ENCODE data around the gene PCBP3.

PCBP3 gene

GRCh38 chr21:45787371-45787770 lies 143.8 kb downstream of the PCBP3 start:
- no peak for DNase-seq (ENCODE audit: low read depth, low spot score)

- DNase-seq (ENCODE audit: low read depth, low spot score): no peak
These were observed 144.7 kb downstream of the PCBP3 start for GRCh38 chr21:45788198-45788597.

DNA sequence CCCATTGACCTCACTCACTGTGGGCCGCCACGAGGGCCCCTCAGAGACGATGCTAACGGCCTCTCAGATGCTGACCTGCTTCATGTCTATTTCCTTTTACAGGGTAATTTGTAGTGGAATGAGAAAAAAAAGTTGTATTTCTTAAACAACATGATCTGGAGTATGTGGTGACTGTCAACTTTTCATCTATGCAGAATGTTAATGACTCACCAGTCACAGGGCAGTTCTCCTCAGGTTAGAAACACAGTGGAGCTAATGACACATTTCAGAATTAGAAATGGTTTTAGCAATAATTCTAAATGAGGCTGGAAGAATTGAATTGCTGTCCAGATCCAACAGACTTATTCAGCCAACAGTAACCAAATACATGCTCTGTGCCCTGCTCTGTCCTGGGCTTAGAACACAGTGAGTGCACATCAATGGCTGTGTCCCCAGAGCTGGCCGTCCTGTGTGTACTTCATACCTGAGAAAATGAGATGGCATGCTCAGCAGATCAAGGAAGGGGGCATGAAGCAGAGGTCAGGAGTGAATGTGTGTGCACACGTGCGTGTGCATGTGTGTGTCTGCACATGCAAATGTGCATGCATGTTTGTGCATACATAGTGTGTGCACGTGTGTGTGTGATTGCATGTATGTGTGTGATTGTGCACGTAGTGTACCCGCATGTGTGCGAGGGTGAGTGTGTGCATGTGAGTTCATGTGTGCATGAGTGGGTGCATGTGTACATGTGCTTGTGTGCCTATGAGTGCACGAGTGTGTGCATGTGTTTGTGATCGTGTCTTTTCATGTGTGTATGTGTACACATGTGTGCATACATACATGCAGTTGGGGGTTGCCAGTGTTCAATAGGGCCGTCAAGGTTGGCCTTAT lies 145.3 kb downstream of the PCBP3 start:
- no peak for DNase-seq (ENCODE audit: low read depth, low spot score)

- DNase-seq (ENCODE audit: low read depth, low spot score): no peak
These were observed 146.9 kb downstream of the PCBP3 start for GRCh38 chr21:45790427-45790826.

DNA sequence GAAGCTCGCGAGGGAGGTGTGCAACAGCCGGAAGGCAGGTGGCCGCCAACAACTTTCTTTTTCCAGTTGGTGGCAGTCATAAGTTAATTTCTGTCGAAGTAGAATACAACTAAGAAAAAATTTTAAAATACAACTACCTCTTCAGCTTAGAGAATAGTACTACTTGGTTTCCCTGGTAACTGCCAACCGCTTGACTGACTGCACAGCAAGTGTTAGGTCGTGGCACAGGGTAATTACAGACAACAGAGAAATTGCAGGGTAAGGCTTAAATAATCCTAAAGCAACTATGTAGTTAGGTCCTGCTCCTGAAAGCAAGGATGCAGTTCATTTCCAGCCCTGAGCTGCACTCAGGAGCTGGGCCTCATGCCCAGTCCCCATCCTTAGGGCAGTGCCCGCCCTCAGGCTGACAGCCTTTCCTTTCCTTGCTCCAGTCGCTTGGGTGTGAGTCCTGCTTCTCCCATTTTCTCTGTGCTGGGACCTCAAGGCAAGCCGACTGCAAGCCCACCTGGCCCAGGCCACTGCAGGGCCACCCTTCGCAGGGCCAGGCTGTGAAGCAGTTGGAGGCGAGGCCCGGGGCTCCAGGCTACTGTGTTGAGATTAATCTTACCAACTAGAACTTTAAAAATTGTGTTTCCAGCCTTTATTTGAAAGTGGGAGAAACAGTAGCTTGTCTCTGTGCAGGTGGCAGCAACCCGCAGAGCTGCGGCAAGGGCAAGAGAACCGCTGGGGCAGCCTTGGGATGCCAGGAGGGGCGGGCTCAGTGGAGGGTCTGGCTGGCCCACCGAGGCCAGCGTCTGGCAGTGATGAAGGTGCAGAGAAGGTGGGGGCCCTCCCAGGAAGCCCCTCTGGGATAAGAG lies 148.3 kb downstream of the PCBP3 start:
- no peak for DNase-seq (ENCODE audit: low read depth, low spot score)

- no peak for DNase-seq (ENCODE audit: low read depth, low spot score)
These were observed 149.3 kb downstream of the PCBP3 start for GRCh38 chr21:45792682-45793383.

- DNase-seq (ENCODE audit: low read depth, low spot score): no peak
These were observed 150.5 kb downstream of the PCBP3 start for GRCh38 chr21:45794027-45794426.

- DNase-seq (ENCODE audit: low read depth, low spot score): no peak
These were observed 152.5 kb downstream of the PCBP3 start for GRCh38 chr21:45796003-45796402.

GRCh38 chr21:45797338-45797737 lies 153.8 kb downstream of the PCBP3 start:
- DNase-seq (ENCODE audit: low read depth, low spot score): no peak

GRCh38 chr21:45799765-45800338 lies 156.3 kb downstream of the PCBP3 start:
- DNase-seq (ENCODE audit: low read depth, low spot score): no peak

DNA sequence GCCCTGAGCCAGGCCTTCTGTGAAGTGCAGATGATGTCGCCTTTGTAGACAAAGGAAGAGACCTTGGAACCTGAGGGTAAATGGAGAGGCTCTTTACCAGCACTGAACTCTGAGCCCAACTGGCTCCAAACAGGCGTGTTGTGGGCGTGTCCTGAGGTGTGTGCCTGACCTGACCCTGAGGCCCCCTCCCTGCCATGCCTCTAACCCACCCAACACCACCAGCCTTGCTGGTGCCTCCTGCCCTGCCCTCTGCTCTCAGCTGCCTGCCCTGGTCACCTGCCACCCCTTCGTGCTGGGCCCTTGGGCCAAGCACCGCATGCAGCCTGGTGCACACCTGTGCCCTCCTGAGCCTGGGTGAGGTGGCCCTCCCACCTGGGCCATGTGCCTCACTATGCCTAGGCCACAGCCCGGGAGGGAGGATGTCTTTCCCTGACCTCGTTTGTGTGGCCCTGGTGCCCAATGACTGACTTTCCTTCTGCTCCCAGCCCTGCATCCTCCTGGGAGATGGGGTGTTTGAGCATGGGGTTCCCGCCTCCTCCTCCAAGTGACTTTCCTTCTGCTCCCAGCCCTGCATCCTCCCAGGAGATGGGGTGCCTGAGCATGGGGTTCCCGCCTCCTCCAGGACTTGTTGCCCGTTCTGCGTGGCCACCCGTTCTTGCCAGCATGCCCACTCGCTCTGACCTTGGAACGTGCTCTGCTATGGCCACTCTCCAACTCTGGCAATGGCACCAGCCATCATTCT lies 157.0 kb downstream of the PCBP3 start:
- no peak for DNase-seq (ENCODE audit: low read depth, low spot score)

DNA sequence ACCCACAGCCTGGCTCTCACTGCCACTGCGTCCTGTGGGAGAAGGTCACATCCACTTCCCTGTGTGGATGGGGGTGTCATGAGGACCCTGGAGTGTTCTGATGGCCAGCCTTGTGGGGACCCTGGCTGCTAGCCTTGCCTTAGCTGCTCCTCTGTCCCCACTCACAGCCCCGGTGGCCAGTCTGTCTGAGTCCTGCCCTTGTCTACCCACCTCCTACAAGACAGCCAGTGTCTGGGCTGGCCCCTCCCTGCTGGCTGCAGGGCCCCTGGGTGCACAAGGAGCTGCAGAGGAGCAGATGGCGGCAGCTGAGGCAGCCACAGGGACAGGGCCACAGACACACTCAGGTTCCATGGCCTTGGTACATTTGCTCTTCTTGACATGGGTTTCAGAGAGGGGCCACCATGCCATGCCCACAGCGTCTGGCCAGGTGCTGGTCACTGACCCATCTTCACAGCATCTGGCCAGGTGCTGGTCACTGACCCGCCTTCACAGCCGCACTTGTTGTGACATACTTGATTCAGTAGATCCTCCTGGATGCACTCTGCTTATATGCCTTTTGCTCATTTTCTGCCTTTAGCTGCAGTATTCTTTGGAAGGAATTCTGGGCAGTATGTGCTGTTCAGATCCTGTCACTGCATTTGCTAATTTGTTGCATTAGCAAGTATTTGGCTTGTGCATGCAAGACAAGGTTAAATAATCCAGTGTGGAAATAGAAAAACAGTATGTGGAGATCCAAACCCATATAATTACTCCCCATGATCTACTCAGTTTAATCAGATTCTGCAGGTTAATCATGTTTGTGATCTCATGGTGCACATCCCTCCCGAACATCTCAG lies 157.8 kb downstream of the PCBP3 start:
- DNase-seq (ENCODE audit: low read depth, low spot score): no peak

GRCh38 chr21:45801989-45802388 lies 158.5 kb downstream of the PCBP3 start:
- no peak for DNase-seq (ENCODE audit: low read depth, low spot score)

- DNase-seq (ENCODE audit: low read depth, low spot score): no peak
These were observed 158.9 kb downstream of the PCBP3 start for GRCh38 chr21:45802425-45802824.

- no peak for DNase-seq (ENCODE audit: low read depth, low spot score)
These were observed 159.6 kb downstream of the PCBP3 start for GRCh38 chr21:45802956-45803617.

- no peak for DNase-seq (ENCODE audit: low read depth, low spot score)
These were observed 160.3 kb downstream of the PCBP3 start for GRCh38 chr21:45803618-45804340.

DNA sequence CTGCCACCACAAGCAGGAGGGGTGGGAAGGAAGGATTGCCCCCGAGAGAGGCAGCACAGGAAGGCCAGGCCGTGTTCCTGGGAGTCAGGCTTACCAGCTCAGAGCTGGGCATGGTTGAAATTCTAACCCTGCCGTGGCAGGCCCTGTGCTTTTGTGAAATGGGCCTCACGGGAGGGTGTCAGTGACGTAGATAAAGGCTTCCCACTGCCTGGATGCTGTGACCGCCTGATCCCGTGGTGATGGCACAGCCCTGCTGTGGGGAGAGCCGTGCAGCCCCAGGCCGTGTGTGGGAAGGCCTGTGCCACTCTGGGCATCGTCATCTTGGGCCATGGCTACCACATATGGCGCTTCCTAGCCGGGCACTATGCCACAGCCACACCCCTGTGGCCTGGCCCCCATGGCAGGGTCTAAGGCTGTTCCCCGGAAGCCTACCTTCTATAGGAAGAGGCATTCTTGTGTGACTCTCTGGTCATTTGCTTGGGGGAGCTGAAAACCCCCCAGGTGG lies 161.3 kb downstream of the PCBP3 start:
- DNase-seq (ENCODE audit: low read depth, low spot score): no peak

DNA sequence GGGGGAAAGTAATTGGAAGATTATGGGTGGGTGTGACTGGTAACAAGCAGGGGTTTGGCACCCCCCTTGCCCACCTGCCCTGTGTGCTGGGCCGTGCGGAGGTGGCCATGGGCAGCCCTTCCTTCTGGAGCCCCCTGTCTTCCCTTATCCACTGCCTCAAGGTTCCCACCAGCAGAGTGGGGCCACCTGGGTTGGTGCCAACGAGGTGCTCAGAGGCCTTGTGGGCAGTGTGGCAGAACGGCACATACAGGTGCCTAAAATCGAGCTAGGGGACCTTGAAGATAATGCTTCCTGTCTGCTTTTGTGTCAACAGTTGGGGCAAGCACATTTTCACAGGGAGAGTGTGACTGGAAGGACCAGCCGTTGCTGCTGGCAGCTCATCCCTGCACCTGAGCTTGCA lies 161.8 kb downstream of the PCBP3 start:
- DNase-seq (ENCODE audit: low read depth, low spot score): no peak

DNA sequence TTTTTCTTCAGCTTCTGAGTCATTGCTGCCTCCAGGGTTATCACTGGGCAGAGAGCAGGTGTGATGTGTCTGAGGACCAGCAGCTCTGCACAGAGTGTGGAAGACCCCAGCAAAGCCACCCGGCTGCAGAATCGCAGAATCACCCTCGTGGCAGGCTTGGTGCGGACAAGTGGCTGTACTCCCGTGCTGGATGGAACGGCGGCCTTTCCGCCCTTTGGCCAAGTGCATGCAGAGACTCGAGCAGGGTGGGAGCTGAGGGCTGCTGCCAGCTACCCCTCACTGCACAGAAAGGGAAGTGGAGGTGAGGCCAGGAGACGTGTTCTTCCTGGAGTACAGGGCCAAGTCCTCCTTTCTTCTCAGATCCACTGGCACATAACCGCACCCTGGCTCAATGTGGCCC lies 162.5 kb downstream of the PCBP3 start:
- DNase-seq (ENCODE audit: low read depth, low spot score): no peak
